ENCODE results near the gene ADAMTS9. TPM values are rescaled to one million over a fixed set of nuclear protein-coding genes. Genes with fewer than 3 reads are reported as not detected.
"Not testable (repeated sequence)": the region's sequence is repeated elsewhere in the genome, so short reads cannot be mapped to it uniquely, and the experiment has no call there.

Gene ADAMTS9
- polyA plus RNA-seq, 1 donor = 174 TPM

DNA sequence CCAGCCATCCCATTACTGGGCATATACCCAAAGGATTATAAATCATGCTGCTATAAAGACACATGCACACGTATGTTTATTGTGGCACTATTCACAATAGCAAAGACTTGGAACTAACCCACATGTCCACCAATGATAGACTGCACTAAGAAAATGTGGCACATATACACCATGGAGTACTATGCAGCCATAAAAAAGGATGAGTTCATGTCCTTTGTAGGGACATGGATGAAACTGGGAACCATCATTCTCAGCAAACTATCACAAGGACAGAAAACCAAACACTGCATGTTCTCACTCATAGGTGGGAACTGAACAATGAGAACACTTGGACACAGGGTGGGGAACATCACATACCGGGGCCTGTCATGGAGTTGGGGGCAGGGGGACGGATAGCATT is 142.6 kb downstream of the ADAMTS9 start:
- DNase-seq = not testable (repeated sequence)

DNA sequence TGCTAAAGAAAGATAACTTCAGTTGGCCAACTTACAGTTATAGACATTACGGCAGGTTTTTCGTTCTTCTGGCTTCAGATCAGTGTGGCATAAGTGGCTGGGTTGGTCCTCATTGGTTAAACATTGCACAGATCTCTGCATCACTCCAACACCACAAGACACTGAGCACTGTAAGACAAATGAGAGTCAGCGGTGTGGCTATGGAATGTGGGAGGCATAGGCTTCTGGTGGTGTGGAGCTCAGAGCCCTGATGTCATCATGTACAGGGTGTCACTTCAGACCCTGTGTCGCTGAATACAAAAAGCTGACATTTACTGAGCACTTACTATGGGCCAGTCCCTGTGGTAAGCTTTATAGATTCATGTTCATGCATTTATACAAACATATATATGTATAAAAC is 146.0 kb downstream of the ADAMTS9 start:
- no peak for DNase-seq

DNA sequence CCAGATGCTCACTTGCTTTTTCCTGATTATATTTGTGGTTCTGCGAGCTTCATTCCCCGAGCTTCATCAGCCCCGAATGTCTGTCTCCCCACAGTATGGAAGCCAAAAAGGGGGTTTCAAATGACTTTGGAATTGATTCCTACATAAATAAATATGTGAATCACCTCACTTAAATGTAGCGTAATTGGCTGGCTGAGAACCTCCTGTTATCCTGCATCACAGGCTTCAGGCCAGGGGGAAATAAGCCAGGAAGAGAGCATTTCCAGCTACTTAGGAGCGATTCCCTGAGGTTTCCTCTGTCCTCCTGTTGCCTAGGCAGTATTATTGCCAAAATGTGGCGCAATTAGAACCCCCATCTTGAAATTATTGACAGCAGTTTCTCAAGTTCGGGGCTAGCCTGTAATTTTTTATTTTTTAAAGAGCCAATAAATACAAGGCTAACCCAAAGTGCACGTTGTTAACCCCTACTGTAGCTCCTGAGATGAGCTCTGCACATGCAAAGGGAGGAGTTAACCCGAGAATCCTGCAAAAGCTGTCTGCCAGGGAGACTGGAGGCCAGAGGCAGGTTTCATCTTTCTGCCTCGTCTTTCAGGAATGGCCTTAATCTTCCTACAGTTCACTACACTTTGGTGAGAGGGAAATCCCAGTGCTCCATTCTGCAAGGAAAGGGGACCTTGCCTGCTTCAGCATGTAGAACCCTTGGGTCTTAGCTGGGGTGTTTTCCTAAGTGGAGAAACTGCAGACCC is 148.2 kb downstream of the ADAMTS9 start:
- DNase-seq = no peak

DNA sequence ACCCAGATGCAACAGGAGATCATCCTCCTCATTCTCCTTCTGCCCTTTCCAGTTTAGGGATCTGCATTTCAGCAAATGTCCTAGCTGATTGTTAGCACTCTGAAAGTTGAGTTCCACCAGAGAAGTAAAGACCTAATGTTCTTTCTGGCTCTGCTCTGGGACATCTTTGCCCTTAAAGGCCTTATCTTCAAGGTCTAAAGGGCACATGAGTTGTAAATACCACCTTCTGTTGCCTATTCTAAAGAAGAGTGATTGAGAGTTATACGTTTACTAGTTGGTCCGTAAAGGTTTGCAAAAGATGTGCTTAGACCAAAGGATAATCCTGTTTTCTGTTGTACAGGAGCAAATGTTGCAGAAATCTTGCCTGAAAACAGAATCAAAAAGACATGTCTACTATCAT is 151.6 kb downstream of the ADAMTS9 start:
- DNase-seq = no peak

DNA sequence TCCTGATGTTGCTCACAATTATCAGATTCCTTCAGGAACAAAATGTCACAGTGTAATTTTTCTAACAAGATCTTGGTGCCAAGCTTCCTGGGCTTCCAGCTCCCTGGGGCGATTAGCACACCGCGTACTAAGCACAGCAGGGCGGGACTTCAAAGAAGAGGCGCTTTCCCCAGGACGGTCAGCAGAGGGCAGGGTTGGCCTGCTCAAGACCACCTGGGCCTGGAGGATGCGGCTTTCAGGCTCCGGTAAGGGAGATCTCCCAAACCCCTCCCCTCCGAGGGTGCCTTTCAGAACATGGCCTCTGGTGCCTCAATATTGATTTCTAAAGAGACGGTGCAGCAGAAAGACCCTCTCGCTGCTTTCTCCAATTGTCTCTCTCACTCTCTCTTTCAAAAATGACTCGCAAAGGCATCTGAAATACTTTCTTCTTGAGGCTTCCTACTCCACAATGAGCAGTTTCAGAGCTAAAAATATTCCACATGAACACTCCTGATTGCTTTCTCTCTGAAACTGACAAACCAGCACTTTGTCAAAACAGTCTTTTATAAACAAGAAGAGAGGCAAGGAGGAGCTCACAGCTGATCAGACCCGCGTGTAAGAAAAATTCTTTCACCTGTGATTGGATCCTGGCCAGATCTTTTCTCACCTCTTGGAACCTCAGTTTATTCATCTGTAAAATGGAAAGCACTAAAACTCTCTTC is 154.0 kb downstream of the ADAMTS9 start:
- DNase-seq = peak; percentile 89

DNA sequence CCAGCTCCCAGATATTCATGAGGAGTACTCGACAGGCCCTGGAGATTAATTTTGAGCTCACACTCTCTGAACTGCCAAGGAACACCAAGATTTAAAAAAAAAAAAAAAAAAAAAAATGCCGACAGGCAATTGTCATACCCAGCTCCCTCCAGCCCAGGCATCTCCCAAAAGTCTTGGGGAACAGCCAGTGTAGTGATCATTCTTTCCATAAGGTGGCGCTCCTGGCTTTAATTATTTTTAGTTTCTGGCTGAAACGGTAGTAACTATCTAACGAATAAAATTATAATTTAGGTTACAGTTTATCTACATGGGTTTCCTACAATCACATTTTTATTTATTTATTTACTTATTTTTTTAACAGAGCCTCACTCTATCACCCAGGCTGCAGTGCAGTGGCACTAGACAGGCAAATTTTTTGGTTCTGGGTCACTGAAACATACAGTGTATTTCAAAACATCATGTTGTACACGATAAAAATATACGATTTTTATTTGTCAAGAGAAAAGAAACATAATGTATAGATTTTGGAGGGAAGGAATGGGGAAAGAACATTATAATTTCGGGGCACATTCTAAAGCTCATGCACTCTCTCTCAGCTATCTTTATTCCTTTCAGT is 157.3 kb downstream of the ADAMTS9 start:
- peak; percentile 79 for DNase-seq

DNA sequence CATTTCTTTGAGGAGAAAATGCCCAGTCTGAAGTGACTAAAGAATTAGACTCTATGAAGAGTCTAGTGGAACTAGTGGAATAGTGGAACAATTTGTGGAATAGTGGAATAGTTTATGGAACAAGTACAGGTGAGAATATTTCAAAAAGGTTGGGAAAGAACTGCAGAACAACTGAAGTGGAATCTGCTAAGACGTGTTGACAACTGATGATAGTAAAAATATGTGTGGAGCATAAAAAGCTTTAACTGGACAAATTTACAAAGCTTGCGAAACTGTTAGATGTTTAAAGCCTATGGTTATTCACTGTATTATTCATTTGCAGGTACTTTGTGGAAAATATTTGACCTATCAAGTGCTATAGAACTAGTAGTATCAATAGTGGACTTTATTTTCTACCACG is 164.5 kb downstream of the ADAMTS9 start:
- no peak for DNase-seq

DNA sequence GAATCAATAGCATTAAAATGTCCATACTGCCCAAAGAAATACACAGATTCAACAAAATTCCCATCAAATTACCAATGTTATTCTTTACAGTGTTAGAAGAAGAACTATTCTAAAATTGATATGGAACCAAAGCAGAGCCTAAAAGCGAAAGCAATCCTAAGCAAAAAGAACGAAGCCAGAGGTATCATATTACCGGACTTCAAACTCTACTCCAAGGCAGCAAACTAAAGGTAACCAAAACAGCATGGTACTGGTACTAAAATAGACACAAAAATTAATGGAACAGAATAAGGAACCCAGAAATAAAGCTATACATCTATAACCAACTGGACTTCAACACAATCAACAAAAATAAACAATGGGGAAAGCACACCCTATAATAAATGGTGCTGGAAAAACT is 167.5 kb downstream of the ADAMTS9 start:
- no peak for DNase-seq

DNA sequence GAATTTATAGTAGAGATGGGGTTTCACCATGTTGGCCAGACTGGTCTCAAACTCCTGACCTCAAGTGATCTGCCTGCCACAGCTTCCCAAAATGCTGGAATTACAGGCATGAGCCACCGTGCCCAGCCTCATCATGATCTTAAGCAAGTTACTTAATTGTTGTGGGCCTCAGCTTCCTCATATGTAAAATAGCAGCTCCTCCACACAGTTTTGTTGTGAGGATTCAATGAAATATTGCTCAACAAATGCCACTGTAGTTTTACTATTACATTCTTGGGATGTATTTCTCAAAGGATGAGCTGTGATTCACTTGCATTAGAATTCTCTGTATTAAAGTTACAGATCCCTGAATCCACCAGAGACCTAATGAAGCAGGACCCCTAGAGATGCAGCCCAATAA is 168.8 kb downstream of the ADAMTS9 start:
- DNase-seq = no peak

DNA sequence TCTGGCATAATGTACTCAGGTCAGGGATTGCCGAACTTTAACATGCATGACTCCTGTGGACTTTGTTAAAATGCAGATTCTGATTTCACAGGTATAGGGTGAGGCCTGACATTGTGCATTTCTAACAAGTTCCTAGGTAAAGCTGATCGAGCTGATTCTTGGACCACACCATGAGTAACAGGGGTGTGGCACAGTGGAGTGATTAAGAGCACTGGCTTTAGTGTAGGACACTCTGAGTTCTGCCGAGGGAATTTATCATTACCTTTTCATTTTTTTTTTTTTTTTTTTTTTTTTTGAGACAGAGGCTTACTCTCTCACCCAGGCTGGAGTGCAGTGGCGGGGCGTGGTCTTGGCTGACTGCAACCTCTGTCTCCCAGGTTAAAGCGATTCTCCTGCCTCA is 169.3 kb downstream of the ADAMTS9 start:
- no peak for DNase-seq

DNA sequence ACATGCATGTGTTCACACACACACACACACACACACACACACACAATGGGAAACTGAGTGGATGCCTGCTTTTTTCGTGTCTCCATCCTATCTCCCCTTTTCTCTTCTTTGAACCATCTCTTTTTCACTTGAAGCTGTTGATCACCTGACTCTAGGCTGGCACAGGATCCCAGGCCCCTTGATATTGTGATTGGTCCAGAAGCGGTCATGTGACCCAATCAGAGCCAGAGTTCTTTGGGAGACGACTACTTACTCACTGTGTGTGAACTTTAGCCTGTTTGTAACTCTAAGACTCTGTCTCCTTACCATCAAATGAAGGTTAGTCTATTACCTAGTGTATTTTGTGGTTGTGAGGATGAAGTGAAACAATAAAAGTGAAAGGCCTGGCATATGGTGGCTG is 172.9 kb downstream of the ADAMTS9 start:
- no peak for DNase-seq

DNA sequence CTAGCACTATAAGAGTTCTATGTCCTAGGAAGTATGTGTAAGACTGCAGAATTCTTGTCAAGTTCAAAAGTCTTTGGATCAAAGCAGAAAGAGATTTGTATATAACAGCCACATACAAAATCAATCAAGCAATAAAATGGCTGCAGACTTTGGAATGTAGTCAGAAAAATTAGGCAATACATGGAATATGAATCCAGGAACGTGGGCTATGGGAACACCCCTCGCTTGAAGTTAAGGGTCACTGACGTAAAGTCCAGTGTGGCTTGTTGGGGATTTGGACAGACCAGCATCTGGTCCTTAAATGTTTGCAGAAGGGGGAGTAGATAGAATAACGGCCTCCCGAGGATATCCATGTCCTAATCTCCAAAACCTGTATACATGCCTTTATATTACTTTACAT is 178.6 kb downstream of the ADAMTS9 start:
- DNase-seq = no peak

DNA sequence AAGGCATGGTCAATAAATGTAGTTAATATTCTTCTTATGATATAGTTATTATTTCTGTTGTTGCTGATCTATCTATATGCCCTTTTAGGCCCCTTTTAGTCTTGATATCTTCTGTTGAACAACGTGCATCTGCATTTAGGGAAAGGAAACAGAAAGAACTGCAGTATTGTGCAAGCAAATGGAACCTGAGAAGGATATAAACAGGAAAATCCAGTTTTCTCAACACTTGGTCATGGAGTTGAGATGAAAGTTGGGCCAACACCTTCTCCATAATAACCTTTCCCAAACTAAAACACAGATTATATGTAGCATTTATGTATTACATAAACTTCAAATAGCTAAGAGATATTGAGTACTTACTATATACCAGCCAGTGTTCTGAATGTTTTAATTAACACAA is 179.7 kb downstream of the ADAMTS9 start:
- no peak for DNase-seq

DNA sequence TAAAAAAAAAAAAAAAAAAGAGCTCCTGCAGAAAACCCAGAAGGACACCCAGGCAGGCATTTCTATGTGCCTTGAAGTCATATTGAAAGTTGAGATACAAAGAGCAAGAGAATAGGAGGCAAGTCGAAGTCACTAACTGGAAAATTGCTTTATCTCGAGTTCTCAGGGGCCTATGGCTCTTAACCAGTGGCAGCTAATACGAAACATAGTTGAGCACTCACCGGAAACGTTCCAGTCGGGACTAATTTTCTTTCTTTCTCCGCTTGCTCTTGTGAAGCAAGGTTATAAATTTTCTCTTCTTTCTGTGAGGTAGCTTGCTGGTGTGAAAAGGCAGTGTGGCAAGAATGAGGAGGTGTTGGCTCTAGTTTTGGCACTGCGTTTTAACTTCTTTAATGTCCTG is 181.5 kb downstream of the ADAMTS9 start:
- DNase-seq = no peak

DNA sequence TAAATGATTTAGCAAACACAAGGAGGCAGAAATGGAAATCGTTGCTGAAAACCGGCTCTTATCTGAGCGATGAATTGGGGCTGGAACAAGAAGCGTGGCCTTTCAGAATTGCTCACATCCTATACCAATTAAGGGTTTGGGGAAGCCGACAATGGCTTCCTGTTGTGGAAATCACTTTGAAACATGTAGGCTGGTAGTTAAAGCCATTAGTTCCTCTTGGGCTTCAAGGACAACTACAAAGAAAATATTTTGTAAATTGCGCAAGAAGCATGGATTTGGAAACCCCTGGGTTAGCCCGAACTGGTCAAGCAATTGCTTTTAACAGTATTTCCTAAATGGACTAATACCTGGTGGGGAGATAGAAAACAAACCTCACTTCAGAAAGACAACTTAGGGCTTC is 182.4 kb downstream of the ADAMTS9 start:
- no peak for DNase-seq

DNA sequence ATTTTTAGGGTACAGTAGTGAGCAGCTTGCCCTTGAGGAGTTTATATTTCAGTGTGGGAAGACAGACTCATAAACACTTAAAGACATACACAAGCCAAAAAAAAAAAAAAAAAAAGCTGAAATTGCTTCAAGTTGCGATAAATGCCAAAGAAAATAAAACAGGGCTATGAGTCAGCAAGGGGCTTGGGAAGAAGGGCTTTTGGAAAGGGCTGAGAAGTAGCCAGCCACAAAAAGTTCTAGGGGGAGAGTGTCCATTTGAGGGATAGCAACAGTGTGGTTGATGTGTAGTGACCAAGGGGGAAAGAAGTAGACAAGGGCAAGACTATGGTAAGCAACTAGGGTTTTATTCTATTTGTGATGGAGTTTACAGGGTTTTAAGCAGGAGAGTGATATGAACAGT is 185.5 kb downstream of the ADAMTS9 start:
- DNase-seq = no peak

DNA sequence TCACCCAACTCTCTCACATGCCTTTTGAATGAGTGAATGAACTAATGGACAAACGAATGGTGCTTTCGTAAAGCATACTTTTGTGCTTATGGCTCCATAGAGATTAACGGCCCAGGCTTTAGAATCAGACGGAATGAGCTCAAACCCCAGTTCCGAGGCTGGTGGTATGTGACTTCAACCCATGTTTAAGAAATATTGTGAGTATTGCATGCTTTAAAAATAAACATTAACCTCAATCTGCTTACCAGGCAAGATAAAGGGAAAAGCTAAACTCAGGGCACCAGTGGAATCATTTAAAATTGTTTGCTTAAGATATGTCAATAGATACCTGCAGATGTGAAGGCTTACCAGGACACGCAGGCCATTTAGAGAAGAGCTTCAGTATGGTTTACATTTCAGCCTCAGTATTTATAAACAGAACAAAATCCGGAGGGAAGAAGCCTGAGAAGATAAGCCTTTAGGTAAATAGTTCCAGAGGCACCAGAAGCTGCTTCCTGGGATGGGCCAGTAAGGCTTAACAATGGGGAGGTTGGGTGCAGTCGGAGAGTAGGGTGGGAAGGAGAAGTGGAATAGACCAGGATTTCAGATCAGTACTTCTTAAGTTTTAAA is 186.4 kb downstream of the ADAMTS9 start:
- no peak for DNase-seq

DNA sequence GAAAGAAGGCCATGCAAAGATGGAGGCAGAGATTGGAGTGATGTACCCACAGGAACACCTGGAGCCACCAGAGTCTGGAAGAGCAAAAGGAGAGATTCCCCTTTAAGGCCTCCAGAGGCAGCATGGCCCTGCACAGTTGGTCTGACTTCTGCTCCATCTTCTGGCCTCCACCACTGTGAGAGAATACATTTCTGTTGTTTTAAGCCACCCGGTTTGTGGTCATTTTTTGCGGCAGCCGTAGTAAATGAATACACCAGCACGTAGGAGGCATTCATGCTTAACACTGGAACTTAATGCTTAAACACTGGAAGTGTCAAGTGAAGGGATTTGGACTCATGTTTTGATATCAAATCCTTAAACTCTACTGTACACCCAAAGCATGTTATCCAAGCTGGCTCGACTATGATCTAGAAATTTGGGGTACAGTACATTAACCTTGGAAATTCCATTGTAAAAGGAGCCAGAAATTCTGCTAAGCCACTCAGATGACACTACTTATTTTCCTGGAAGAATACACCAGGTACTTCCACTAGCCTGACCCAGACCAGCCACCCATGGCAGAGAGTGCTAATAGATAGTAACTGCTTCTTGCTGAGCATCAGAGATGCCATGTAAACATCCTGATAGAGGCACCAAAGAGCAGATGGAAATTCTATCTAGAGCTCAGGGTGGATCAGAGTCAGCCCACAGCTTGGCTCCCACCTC is 190.9 kb downstream of the ADAMTS9 start:
- no peak for DNase-seq

DNA sequence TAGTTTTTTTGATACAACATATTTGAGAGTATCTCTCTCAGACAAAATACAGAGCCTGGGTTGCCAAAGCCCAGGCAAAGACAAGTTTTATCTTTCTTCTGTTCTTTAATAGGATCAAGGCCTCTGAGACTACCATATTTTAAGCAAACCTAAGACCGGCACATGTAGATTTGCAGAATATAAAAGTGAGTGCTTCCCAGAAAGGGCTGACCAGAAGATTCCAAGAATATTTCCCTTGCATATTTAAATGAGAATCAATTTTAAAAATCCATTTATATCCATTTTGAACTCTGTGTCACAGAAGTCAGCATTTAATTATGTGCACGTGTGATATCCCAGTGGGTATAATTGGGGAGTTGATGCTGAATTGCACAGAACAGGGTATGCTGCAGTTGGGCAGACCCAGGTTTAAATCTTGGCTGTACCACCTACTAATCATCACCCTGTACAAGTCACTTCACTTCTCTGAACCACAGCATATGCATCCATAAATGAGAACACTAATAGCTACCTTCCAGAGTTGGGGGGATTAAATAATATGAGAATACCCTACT is 191.9 kb downstream of the ADAMTS9 start:
- no peak for DNase-seq

DNA sequence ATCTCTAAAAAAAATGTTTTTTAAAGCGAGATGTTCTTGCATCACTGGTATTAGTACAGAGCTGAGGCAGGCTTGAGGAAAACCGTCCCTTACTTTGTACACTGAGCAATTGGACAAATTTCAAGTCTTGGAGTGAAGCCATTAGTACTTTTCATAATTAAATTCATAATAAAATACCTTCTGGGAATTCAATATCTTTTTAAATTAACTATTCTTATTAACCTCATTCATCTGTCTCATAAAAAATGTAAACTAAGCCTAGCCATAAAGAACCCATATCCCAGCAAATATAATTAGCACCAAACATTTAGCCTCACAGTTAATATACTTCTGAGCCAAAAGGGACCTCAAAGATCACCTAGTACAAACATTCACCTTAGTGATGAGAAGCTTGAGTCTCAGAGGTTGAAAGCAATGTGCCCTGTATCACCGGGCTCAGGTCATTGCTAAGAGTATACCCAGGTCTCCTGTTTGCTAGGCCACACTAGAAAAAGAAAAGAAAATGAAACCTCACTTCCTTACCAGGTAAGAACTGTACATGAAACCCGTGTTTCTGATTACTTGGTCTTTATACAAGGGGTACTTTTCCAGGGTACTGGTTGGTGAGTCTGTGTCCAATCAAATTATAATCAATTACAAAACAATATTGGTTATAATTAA is 192.5 kb downstream of the ADAMTS9 start:
- DNase-seq = no peak

DNA sequence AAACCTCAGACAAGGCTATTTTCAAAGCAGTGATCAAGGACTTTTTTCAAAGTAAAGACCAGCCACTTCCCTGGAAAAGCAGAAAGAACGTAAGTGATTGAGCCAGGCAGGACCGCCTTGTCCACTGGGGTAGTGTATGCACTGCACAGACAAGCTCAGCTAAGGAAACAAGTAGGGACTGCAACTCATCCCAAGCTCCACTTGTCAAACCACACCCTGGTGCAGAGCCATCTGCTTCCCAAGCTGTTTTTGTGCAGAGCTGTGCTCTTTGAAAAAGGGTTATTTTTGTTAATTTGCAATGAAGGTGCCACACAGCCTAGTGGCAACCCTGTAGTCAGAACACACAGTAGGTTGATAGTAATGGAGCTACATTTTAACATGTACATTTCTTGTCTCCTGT is 193.3 kb downstream of the ADAMTS9 start:
- DNase-seq = no peak

DNA sequence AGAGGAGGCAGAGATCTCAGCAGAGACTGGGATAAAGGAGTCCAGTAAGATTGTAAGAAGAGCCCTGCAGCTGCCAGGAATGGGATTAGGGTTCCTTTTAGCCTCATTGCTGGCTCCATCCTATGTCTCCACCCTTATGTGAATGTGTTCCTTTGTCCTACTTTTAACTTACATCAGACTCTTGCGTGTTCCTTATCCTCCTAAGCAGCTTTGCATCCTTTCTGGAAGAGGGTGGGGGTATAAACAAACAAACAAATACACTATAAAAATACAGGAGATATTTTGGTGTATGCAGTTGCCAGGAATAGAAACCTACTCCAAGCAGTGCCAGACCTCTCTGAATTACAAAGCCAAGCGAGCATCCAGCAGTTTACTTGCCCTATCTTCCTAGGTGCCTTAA is 194.7 kb downstream of the ADAMTS9 start:
- no peak for DNase-seq

Measured in left kidney (tissue), 2 donors.